HCT116 (cell line): ENCODE results near the gene SERPINB5. TPM values are rescaled to one million over a fixed set of nuclear protein-coding genes. Genes with fewer than 3 reads are reported as not detected.
A peak's percentile ranks its signal among the peaks of the same experiment; 100 is the strongest.

Experiments
- ATAC-seq: fragments of 200-7000 bp; cut with Tn5 transposase; 2 replicates; pipeline ENCODE4 v1.9.1; 2020; ENCODE audit warnings: mild to moderate bottlenecking, moderate library complexity
- BruUV-seq: library from RNA; stranded (reverse); fragments of 400-500 nt; replicated peaks from 2 replicates; lab custom pipeline; 2021; lab: Mats Ljungman, UMichigan
- CTCF ChIA-PET: fragments of 300-600 bp; sonication (Branson Sonifier 250); formaldehyde crosslinking; loops from one replicate; lab custom pipeline; 2021; ENCODE audit warnings: antibody characterized with exemption; lab: Charles Lee
- POLR2A ChIA-PET: fragments of 300-600, 350-600 bp; sonication (Branson Sonifier 250); formaldehyde crosslinking; loops from one replicate; lab custom pipeline; 2021; ENCODE audit warnings: antibody characterized with exemption; lab: Charles Lee
- RAD21 ChIA-PET, 2 experiments: fragments of 300-600 bp; sonication (Branson Sonifier 250); formaldehyde crosslinking; loops; one replicate each; lab custom pipeline; 2023; ENCODE audit warnings: low total read pairs in 2 of 2; ENCODE audit not compliant: uncharacterized antibody in 2 of 2, unreplicated experiment in 2 of 2, low non-redundant PET in 1 of 2; lab: Charles Lee
- DNase-seq: peaks from one replicate; pipeline ENCODE4 v3.0.0-alpha.2; 2010; ENCODE audit warnings: low read depth, low spot score
- H2AFZ ChIP-seq: fragments of 200-600 bp; shearing (Covaris generic), sonication (generic); 2 replicates; pipeline ENCODE4 v1.6.1; 2017; ENCODE audit warnings: low read depth, mixed run types, mixed read lengths, antibody characterized with exemption, low read length; ENCODE audit not compliant: poor library complexity, severe bottlenecking
- H3K27ac ChIP-seq: 2 replicates; pipeline ENCODE4 v1.5.1; 2012; ENCODE audit warnings: low read depth, low read length
- H3K27me3 ChIP-seq: fragments of 200-600 bp; sonication (generic); 2 replicates; pipeline ENCODE4 v1.6.1; 2016; ENCODE audit warnings: mixed run types, low read length, mixed read lengths; ENCODE audit not compliant: insufficient read depth
- H3K36me3 ChIP-seq, 2 experiments: fragments of 200-500 bp in 1 of 2; fragments of 200-600 bp in 1 of 2; sonication (Bioruptor generic) in 1 of 2; sonication (generic) in 1 of 2; 2 replicates each; pipeline versions ENCODE4 v1.5.1 to v1.6.1; 2014 to 2016; ENCODE audit warnings: low read length in 2 of 2, inconsistent platforms in 1 of 2, mixed read lengths in 1 of 2, mixed run types in 1 of 2; ENCODE audit not compliant: insufficient read depth in 2 of 2, control insufficient read depth in 1 of 2
- H3K4me1 ChIP-seq, 2 experiments: fragments of 200-600 bp in 1 of 2; sonication (generic) in 1 of 2; 2 replicates each; pipeline versions ENCODE4 v1.5.1 to v1.6.1; 2012 to 2017; ENCODE audit warnings: low read length in 2 of 2, inconsistent platforms in 1 of 2, mild to moderate bottlenecking in 1 of 2, mixed read lengths in 1 of 2, mixed run types in 1 of 2, moderate library complexity in 1 of 2; ENCODE audit not compliant: insufficient read depth in 2 of 2, control insufficient read depth in 1 of 2
- H3K4me2 ChIP-seq: fragments of 200-600 bp; sonication (generic); 2 replicates; pipeline ENCODE4 v1.6.1; 2017; ENCODE audit warnings: mixed run types, low read length, mixed read lengths
- H3K4me3 ChIP-seq, 2 experiments: fragments of 200-600 bp in 1 of 2; sonication (generic) in 1 of 2; replicated peaks in 1 of 2; 2 replicates each; pipeline ENCODE4 v1.5.1; 2011 to 2016; ENCODE audit warnings: low read length in 2 of 2, control low read depth in 1 of 2, low read depth in 1 of 2, mild to moderate bottlenecking in 1 of 2, mixed read lengths in 1 of 2, mixed run types in 1 of 2
- H3K79me2 ChIP-seq: fragments of 200-600 bp; sonication (generic); 2 replicates; pipeline ENCODE4 v1.6.1; 2017; ENCODE audit warnings: mild to moderate bottlenecking, mixed run types, low read length, moderate library complexity, mixed read lengths; ENCODE audit not compliant: insufficient read depth
- H3K9ac ChIP-seq: fragments of 200-600 bp; sonication (generic); 2 replicates; pipeline ENCODE4 v1.6.1; 2016; ENCODE audit warnings: low read length, mixed read lengths
- H3K9me2 ChIP-seq: fragments of 200-600 bp; sonication (generic), shearing (Covaris generic); 2 replicates; pipeline ENCODE4 v1.6.1; 2017; ENCODE audit warnings: mixed run types, mild to moderate bottlenecking, moderate library complexity; ENCODE audit not compliant: insufficient read depth
- H3K9me3 ChIP-seq, 2 experiments: fragments of 200-500 bp in 1 of 2; fragments of 200-600 bp in 1 of 2; sonication (Bioruptor generic) in 1 of 2; sonication (generic) in 1 of 2; 2 replicates each; pipeline ENCODE4 v1.6.1; 2014 to 2017; ENCODE audit warnings: low read length in 2 of 2, mixed read lengths in 2 of 2, inconsistent platforms in 1 of 2, low read depth in 1 of 2, mild to moderate bottlenecking in 1 of 2, mixed run types in 1 of 2, moderate library complexity in 1 of 2; ENCODE audit not compliant: control insufficient read depth in 1 of 2, insufficient read depth in 1 of 2
- H4K20me1 ChIP-seq: fragments of 200-600 bp; sonication (generic), shearing (Covaris generic); 2 replicates; pipeline ENCODE4 v1.6.1; 2017; ENCODE audit warnings: mixed run types, mild to moderate bottlenecking, moderate library complexity; ENCODE audit not compliant: insufficient read depth
- ATF3 ChIP-seq: IDR thresholded peaks from 2 replicates; pipeline ENCODE4 v1.6.1; 2012
- CTCF ChIP-seq, 3 experiments: fragments of 200-600 bp in 1 of 3; sonication (generic) in 1 of 3; IDR thresholded peaks in 2 of 3; conservative IDR thresholded peaks in 1 of 3; 2 replicates each; pipeline ENCODE4 v1.5.1; 2012 to 2017; ENCODE audit warnings: low read depth in 2 of 3, low read length in 2 of 3, antibody characterized with exemption in 1 of 3, borderline replicate concordance in 1 of 3, control low read depth in 1 of 3, mild to moderate bottlenecking in 1 of 3, mixed read lengths in 1 of 3, mixed run types in 1 of 3, moderate library complexity in 1 of 3; ENCODE audit not compliant: insufficient read depth in 1 of 3
- EGR1 ChIP-seq: IDR thresholded peaks from 2 replicates; pipeline ENCODE4 v1.6.1; 2012; ENCODE audit warnings: low read depth
- ELF1 ChIP-seq: IDR thresholded peaks from 2 replicates; pipeline ENCODE4 v1.6.1; 2012; ENCODE audit warnings: low read depth, borderline replicate concordance
- EZH2 ChIP-seq: fragments of 200-600 bp; sonication (generic); IDR thresholded peaks from 2 replicates; pipeline ENCODE4 v1.6.1; 2017; ENCODE audit warnings: antibody characterized with exemption, mixed run types
- FOSL1 ChIP-seq: IDR thresholded peaks from 2 replicates; pipeline ENCODE4 v1.6.1; 2012; ENCODE audit warnings: low read depth
- JUND ChIP-seq: IDR thresholded peaks from 2 replicates; pipeline ENCODE4 v1.6.1; 2012
- MAX ChIP-seq: IDR thresholded peaks from 2 replicates; pipeline ENCODE4 v1.6.1; 2012
- POLR2A ChIP-seq: IDR thresholded peaks from 2 replicates; pipeline ENCODE4 v1.7.0; 2011; ENCODE audit warnings: borderline replicate concordance; ENCODE audit not compliant: insufficient read depth, insufficient read length; ENCODE audit errors: extremely low read depth
- RAD21 ChIP-seq: IDR thresholded peaks from 2 replicates; pipeline ENCODE4 v1.6.1; 2012; ENCODE audit warnings: low read depth, mild to moderate bottlenecking
- SIN3A ChIP-seq: IDR thresholded peaks from 2 replicates; pipeline ENCODE4 v1.6.1; 2012; ENCODE audit warnings: low read depth
- SP1 ChIP-seq: IDR thresholded peaks from 2 replicates; pipeline ENCODE4 v1.6.1; 2012; ENCODE audit warnings: low read depth
- SRF ChIP-seq: IDR thresholded peaks from 2 replicates; pipeline ENCODE4 v1.6.1; 2012; ENCODE audit warnings: low read depth
- YY1 ChIP-seq: IDR thresholded peaks from 2 replicates; pipeline ENCODE4 v1.6.1; 2011; ENCODE audit warnings: low read length, low read depth, moderate library complexity, mild to moderate bottlenecking; ENCODE audit not compliant: insufficient replicate concordance; ENCODE audit errors: extremely low read depth
- ZFX ChIP-seq: fragments of 450-650 bp; IDR thresholded peaks from 2 replicates; pipeline ENCODE4 v1.6.1; 2017
- ZNF274 ChIP-seq: fragments of 200-500 bp; sonication (Bioruptor generic); IDR thresholded peaks from 2 replicates; pipeline ENCODE4 v1.6.1; 2014; ENCODE audit warnings: mild to moderate bottlenecking, low read depth, low read length, inconsistent platforms
- intact Hi-C: fragments of 100-400 bp; cut with micrococcal nuclease; formaldehyde crosslinking; loops from 2 replicates; pipeline ENCODE4 v1.10.0; 2022
- total RNA-seq: library from RNA; stranded (reverse); gene quantifications from one replicate; pipeline ENCODE4 v1.2.1, GENCODE V29; 2021; ENCODE audit not compliant: unreplicated experiment

The SERPINB5 gene
- total RNA-seq, 1 experiment from 2014 or later = 19.5 TPM

GRCh38 chr18:63427558-63427957 is 49.2 kb upstream of the SERPINB5 start (continued):
- TF ChIP-seq FOSL1 = peak; percentile 40; the same call in 1 of the 2 replicates
- TF ChIP-seq SP1 = peak; percentile 55

- Histone ChIP-seq H3K27ac (no peak overlapping the region), H2AFZ (no peak overlapping the region), H3K27me3 (no peaks in the 10 kb centered on the region), H3K9me2 (no peaks in the 10 kb centered on the region), H3K79me2 (no peaks in the 10 kb centered on the region), H3K4me1 (peaks cover 0 to 12% of the 10 kb centered on the region in 2 experiments; a peak in 2 of 4 replicates), H3K4me2 (no peak overlapping the region), H3K4me3 (no peak overlapping the region), H3K9me3 (no peaks in the 10 kb centered on the region), H3K36me3 (no peaks in the 10 kb centered on the region), H4K20me1 (no peaks in the 10 kb centered on the region), H3K9ac (no peak overlapping the region)
- DNase-seq (no peak), ATAC-seq (no peak)
- TF ChIP-seq EZH2 (no peak), SRF (no peak), ZFX (no peak), POLR2A (no peak), SIN3A (no peak), MAX (no peak), ELF1 (no peak), CTCF (IDR thresholded peaks at IDR 0.05 in 2 of 3, conservative IDR thresholded peaks at IDR 0.05 in 1 of 3; ENCODE audit: borderline replicate concordance in 1 of 3, insufficient read depth in 1 of 3, low read depth in 2 of 3, low read length in 2 of 3) (no peak), ATF3 (no peak), EGR1 (no peak), JUND (no peak), RAD21 (no peak), YY1 (no peak), ZNF274 (no peak), FOSL1 (no peak)
- ChIA-PET RAD21 (no interaction called here), POLR2A (no interaction called here), CTCF (no interaction called here)
- intact Hi-C loops = no loop called here
- BruUV-seq = no TSS peak
Measured at GRCh38 chr18:63430526-63430925, 46.2 kb upstream of the SERPINB5 start.
